K562 (cell line): ENCODE data around the gene DDX46. TPM values are rescaled to one million over a fixed set of nuclear protein-coding genes. Genes with fewer than 3 reads are reported as not detected.

Source experiments
- DMBX1 ChIP-seq: fragments of 250-450 bp; sonication (Bioruptor Pico); IDR thresholded peaks from 2 replicates; pipeline ENCODE4 v1.8.0; 2022; ENCODE audit warnings: inconsistent platforms, mild to moderate bottlenecking, moderate library complexity, borderline replicate concordance
- FOXP1 ChIP-seq: sonication (generic); formaldehyde crosslinking; IDR thresholded peaks from 2 replicates; pipeline ENCODE4 v1.8.0; 2022; ENCODE audit warnings: mild to moderate bottlenecking, missing genetic modification reagents
- MAFG ChIP-seq: fragments of 450-650 bp; conservative IDR thresholded peaks from 2 replicates; pipeline ENCODE4 v1.6.1; 2016; ENCODE audit warnings: missing genetic modification characterization, missing compliant biosample characterization
- NELFE ChIP-seq: IDR thresholded peaks from 2 replicates; pipeline ENCODE4 v1.6.1; 2011; ENCODE audit warnings: mild to moderate bottlenecking; ENCODE audit not compliant: insufficient read depth, insufficient read length
- NFYB ChIP-seq: IDR thresholded peaks from 2 replicates; pipeline ENCODE4 v1.6.1; 2011; ENCODE audit warnings: mild to moderate bottlenecking, moderate library complexity; ENCODE audit not compliant: insufficient read length; ENCODE audit errors: extremely low read depth
- POLR2AphosphoS2 ChIP-seq: IDR thresholded peaks from 2 replicates; pipeline ENCODE4 v1.6.1; 2012; ENCODE audit warnings: low read length, improper control_type of control experiment
- PRMT5 ChIP-seq: sonication (generic); formaldehyde crosslinking; IDR thresholded peaks from 2 replicates; pipeline ENCODE4 v1.5.0; 2020; ENCODE audit warnings: missing genetic modification reagents
- RNF2 ChIP-seq: sonication (generic); IDR thresholded peaks from 2 replicates; pipeline ENCODE4 v1.6.1; 2016
- SIN3B ChIP-seq: fragments of 450-650 bp; IDR thresholded peaks from 2 replicates; pipeline ENCODE4 v1.6.1; 2017; ENCODE audit warnings: low read depth, mild to moderate bottlenecking, moderate library complexity
- polyA plus RNA-seq, 8 experiments: library from polyadenylated mRNA; depleted of rRNA in 4 of 8; stranded (reverse) in 5 of 8; unstranded in 3 of 8; fragments of >200 nt; fragmentation: Nextera tagmentation in 2 of 8; fragmentation: Illumina TruSeq in 1 of 8; extraction: Ambion mirVana in 2 of 8; extraction: Trizol in 1 of 8; gene quantifications; 2 replicates each; pipeline versions ENCODE4 v1.2.1 to v1.2.3, GENCODE V29; 2011 to 2014; ENCODE audit warnings: inconsistent platforms in 1 of 8, missing spikeins in 1 of 8
- total RNA-seq, 7 experiments: library from RNA; depleted of rRNA in 6 of 7; stranded (reverse); fragments of >200 nt in 6 of 7; fragmentation: Illumina TruSeq in 2 of 7; extraction: Trizol in 2 of 7; gene quantifications; 2 replicates each; pipeline versions ENCODE4 v1.2.1 to v1.2.3, GENCODE V29; 2011 to 2021; ENCODE audit warnings: low replicate concordance in 1 of 7
- TF ChIP-seq, protein P1 (sequence below): sonication (generic); formaldehyde crosslinking; IDR thresholded peaks from 2 replicates; pipeline ENCODE4 v1.9.0; 2022; ENCODE audit warnings: mild to moderate bottlenecking, missing genetic modification reagents
- TF ChIP-seq, protein P2 (sequence below), 2 experiments: fragments of 450-650 bp; IDR thresholded peaks; 2 replicates each; pipeline ENCODE4 v1.6.1; 2018; ENCODE audit warnings: mild to moderate bottlenecking in 2 of 2, low read depth in 1 of 2; ENCODE audit not compliant: partially characterized antibody in 2 of 2
- TF ChIP-seq, protein P3 (sequence below): sonication (generic); formaldehyde crosslinking; IDR thresholded peaks from 2 replicates; pipeline ENCODE4 v1.5.0; 2020; ENCODE audit warnings: missing genetic modification reagents
- TF ChIP-seq, protein P4 (sequence below): fragments of 250-450 bp; sonication (Bioruptor Pico); IDR thresholded peaks from 2 replicates; pipeline ENCODE4 v1.4.0; 2020; ENCODE audit warnings: borderline replicate concordance
- TF ChIP-seq, protein P5 (sequence below): fragments of 450-650 bp; formaldehyde crosslinking; IDR thresholded peaks from 2 replicates; pipeline ENCODE4 v1.4.0; 2022; ENCODE audit warnings: missing genetic modification characterization
- TF ChIP-seq, protein P6 (sequence below): fragments of 450-650 bp; IDR thresholded peaks from 2 replicates; pipeline ENCODE4 v1.6.1; 2016; ENCODE audit warnings: borderline replicate concordance

The DDX46 gene
- total and polyA plus RNA-seq, 9 of the 15 experiments (the other 6 are each of a cell fraction or from before 2014, with no cell fraction given), result 26.2 to 99.0 (median 76.4) TPM

DNA sequence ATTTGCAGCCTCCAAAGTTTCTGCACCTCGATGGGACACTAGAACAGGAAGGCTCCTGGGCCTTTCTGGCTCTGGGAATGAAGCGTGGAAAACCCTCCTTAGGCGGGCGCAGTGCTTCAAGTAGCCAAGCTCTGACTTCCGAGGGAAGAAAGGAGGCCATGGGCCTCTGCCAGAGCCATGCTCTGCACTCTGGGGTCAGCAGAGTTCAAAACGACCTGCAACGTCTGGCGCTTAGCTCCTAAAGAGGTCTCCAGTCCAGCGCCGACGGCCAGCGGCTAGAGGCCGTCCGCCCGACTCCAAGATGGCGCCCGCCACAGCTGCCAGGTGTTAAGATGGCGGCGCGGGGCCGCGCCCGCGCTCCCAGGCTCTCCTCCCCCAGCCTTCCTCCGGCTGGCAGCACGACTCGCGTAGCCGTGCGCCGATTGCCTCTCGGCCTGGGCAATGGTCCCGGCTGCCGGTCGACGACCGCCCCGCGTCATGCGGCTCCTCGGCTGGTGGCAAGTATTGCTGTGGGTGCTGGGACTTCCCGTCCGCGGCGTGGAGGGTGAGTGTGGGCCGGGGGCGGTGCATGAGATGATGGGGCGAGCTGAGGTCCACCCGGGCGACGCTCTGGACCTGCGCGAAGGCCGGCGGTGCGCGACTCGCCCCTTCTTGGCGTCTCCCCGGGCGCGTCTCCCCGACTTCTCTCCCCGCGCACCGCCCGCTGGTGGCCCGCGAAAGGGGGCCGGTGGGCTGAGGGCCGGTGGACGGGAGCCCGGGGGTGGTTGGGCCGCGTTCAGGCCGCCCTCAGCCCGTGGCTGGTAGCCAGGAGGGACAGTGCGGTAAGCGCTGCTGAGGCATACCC is 115.6 kb downstream of the DDX46 start, which contains the start of gene TXNDC15 (continued):
- TF ChIP-seq MAFG (no peak), SIN3B (peak; percentile 44; the same call in 1 of the 2 replicates), PRMT5 (no peak; the same call in 1 of the 2 replicates), NFYB (no peak), FOXP1 (CRISPR knock-in tag) (0 out of 2 replicates have a peak, but pooled peaks have one; percentile 49), DMBX1 (CRISPR knock-in tag) (peak; percentile 70), NELFE (no peak), POLR2AphosphoS2 (no peak), RNF2 (0 out of 2 replicates have a peak, but pooled peaks have one; percentile 39)
- TF ChIP-seq, protein P1, sequence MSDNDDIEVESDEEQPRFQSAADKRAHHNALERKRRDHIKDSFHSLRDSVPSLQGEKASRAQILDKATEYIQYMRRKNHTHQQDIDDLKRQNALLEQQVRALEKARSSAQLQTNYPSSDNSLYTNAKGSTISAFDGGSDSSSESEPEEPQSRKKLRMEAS (CRISPR knock-in tag), result peak; percentile 42; the same call in 1 of the 2 replicates
- TF ChIP-seq, protein P2, sequence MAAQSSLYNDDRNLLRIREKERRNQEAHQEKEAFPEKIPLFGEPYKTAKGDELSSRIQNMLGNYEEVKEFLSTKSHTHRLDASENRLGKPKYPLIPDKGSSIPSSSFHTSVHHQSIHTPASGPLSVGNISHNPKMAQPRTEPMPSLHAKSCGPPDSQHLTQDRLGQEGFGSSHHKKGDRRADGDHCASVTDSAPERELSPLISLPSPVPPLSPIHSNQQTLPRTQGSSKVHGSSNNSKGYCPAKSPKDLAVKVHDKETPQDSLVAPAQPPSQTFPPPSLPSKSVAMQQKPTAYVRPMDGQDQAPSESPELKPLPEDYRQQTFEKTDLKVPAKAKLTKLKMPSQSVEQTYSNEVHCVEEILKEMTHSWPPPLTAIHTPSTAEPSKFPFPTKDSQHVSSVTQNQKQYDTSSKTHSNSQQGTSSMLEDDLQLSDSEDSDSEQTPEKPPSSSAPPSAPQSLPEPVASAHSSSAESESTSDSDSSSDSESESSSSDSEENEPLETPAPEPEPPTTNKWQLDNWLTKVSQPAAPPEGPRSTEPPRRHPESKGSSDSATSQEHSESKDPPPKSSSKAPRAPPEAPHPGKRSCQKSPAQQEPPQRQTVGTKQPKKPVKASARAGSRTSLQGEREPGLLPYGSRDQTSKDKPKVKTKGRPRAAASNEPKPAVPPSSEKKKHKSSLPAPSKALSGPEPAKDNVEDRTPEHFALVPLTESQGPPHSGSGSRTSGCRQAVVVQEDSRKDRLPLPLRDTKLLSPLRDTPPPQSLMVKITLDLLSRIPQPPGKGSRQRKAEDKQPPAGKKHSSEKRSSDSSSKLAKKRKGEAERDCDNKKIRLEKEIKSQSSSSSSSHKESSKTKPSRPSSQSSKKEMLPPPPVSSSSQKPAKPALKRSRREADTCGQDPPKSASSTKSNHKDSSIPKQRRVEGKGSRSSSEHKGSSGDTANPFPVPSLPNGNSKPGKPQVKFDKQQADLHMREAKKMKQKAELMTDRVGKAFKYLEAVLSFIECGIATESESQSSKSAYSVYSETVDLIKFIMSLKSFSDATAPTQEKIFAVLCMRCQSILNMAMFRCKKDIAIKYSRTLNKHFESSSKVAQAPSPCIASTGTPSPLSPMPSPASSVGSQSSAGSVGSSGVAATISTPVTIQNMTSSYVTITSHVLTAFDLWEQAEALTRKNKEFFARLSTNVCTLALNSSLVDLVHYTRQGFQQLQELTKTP (IDR thresholded peaks at IDR 0.05; ENCODE audit: low read depth in 1 of 2, partially characterized antibody in 2 of 2), result peak in 1 of 2 experiments; percentile 1
- TF ChIP-seq, protein P3, sequence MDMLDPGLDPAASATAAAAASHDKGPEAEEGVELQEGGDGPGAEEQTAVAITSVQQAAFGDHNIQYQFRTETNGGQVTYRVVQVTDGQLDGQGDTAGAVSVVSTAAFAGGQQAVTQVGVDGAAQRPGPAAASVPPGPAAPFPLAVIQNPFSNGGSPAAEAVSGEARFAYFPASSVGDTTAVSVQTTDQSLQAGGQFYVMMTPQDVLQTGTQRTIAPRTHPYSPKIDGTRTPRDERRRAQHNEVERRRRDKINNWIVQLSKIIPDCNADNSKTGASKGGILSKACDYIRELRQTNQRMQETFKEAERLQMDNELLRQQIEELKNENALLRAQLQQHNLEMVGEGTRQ (CRISPR knock-in tag), result no peak
- TF ChIP-seq, protein P4, sequence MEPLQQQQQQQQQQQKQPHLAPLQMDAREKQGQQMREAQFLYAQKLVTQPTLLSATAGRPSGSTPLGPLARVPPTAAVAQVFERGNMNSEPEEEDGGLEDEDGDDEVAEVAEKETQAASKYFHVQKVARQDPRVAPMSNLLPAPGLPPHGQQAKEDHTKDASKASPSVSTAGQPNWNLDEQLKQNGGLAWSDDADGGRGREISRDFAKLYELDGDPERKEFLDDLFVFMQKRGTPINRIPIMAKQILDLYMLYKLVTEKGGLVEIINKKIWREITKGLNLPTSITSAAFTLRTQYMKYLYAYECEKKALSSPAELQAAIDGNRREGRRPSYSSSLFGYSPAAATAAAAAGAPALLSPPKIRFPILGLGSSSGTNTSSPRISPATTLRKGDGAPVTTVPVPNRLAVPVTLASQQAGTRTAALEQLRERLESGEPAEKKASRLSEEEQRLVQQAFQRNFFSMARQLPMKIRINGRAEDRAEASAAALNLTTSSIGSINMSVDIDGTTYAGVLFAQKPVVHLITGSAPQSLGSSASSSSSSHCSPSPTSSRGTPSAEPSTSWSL (CRISPR knock-in tag), result no peak
- TF ChIP-seq, protein P5, sequence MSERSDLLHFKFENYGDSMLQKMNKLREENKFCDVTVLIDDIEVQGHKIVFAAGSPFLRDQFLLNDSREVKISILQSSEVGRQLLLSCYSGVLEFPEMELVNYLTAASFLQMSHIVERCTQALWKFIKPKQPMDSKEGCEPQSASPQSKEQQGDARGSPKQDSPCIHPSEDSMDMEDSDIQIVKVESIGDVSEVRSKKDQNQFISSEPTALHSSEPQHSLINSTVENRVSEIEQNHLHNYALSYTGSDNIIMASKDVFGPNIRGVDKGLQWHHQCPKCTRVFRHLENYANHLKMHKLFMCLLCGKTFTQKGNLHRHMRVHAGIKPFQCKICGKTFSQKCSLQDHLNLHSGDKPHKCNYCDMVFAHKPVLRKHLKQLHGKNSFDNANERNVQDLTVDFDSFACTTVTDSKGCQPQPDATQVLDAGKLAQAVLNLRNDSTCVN (CRISPR knock-in tag), result 0 out of 2 replicates have a peak, but pooled peaks have one; percentile 38
- TF ChIP-seq, protein P6, sequence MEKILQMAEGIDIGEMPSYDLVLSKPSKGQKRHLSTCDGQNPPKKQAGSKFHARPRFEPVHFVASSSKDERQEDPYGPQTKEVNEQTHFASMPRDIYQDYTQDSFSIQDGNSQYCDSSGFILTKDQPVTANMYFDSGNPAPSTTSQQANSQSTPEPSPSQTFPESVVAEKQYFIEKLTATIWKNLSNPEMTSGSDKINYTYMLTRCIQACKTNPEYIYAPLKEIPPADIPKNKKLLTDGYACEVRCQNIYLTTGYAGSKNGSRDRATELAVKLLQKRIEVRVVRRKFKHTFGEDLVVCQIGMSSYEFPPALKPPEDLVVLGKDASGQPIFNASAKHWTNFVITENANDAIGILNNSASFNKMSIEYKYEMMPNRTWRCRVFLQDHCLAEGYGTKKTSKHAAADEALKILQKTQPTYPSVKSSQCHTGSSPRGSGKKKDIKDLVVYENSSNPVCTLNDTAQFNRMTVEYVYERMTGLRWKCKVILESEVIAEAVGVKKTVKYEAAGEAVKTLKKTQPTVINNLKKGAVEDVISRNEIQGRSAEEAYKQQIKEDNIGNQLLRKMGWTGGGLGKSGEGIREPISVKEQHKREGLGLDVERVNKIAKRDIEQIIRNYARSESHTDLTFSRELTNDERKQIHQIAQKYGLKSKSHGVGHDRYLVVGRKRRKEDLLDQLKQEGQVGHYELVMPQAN, result 0 out of 2 replicates have a peak, but pooled peaks have one; percentile 27
